A172 (cell line): ENCODE results near the gene RPS27A. TPM values are rescaled to one million over a fixed set of nuclear protein-coding genes. Genes with fewer than 3 reads are reported as not detected.
"Not testable (repeated sequence)": the region's sequence is repeated elsewhere in the genome, so short reads cannot be mapped to it uniquely, and the experiment has no call there.

Source experiments
- DNase-seq: peaks from one replicate; pipeline ENCODE4 v3.0.0-alpha.2; 2015; ENCODE audit warnings: low spot score
- total RNA-seq: library from RNA; depleted of rRNA; stranded (reverse); fragments of >200 nt; shearing (Covaris generic); gene quantifications from 2 replicates; pipeline ENCODE4 v1.2.3, GENCODE V29; 2014

The RPS27A gene
- total RNA-seq, 1 experiment from 2014 or later, result 1,013 TPM

GRCh38 chr2:55239656-55240222 is 7.3 kb downstream of the RPS27A start:
- no peak for DNase-seq

- not testable (repeated sequence) for DNase-seq
Observed at GRCh38 chr2:55241582-55241981, 9.1 kb downstream of the RPS27A start.

- no peak for DNase-seq
Observed at GRCh38 chr2:55242617-55243016, 10.1 kb downstream of the RPS27A start.

- DNase-seq, result no peak
Observed at GRCh38 chr2:55245411-55245810, 12.9 kb downstream of the RPS27A start.

GRCh38 chr2:55247025-55247424 is 14.5 kb downstream of the RPS27A start:
- DNase-seq, result no peak

- DNase-seq, result no peak
Observed at GRCh38 chr2:55252832-55253231, 20.3 kb downstream of the RPS27A start.

- not testable (repeated sequence) for DNase-seq
Observed at GRCh38 chr2:55259586-55259985, 27.1 kb downstream of the RPS27A start.

- no peak for DNase-seq
Observed at GRCh38 chr2:55268288-55268906, 35.9 kb downstream of the RPS27A start.

GRCh38 chr2:55268907-55269644 is 36.6 kb downstream of the RPS27A start, which contains the start of gene MTIF2:
Gene MTIF2 (minus strand): TSS chr2:55269231. CDS start chr2:55263858, 5,373 bp downstream.
- peak; percentile 93 for DNase-seq

GRCh38 chr2:55269645-55269990 is 37.1 kb downstream of the RPS27A start:
- peak; percentile 16 for DNase-seq

- DNase-seq, result not testable (repeated sequence)
Observed at GRCh38 chr2:55274346-55274745, 41.9 kb downstream of the RPS27A start.

GRCh38 chr2:55277310-55277709 is 44.8 kb downstream of the RPS27A start:
- DNase-seq, result no peak

GRCh38 chr2:55279214-55279835 is 46.8 kb downstream of the RPS27A start:
- DNase-seq, result not testable (repeated sequence)

GRCh38 chr2:55279859-55280424 is 47.5 kb downstream of the RPS27A start:
- not testable (repeated sequence) for DNase-seq

GRCh38 chr2:55280851-55281546 is 48.5 kb downstream of the RPS27A start:
- not testable (repeated sequence) for DNase-seq

- DNase-seq, result peak; percentile 52
Observed at GRCh38 chr2:55282110-55282917, 49.8 kb downstream of the RPS27A start.

- DNase-seq, result no peak
Observed at GRCh38 chr2:55283083-55283482, 50.6 kb downstream of the RPS27A start.
